ENCODE measurements around the gene SETBP1. TPM values are rescaled to one million over a fixed set of nuclear protein-coding genes. Genes with fewer than 3 reads are reported as not detected.

The SETBP1 gene
- total RNA-seq, 4 donors from 2014 or later: 26.2 to 40.8 (median 33.6) TPM

- H3K4me1 ChIP-seq: peaks cover 0 to 42% (median 11%) of the 10 kb centered on the region in 4 donors
- TF ChIP-seq POLR2A (IDR thresholded peaks at IDR 0.05) (no peak), EP300 (IDR thresholded peaks at IDR 0.05) (peak in 1 of 2 donors; percentile 36)
- H3K36me3 ChIP-seq: no peaks in the 10 kb centered on the region
- no peak overlapping the region for H3K4me3 ChIP-seq
- H3K9me3 ChIP-seq: no peaks in the 10 kb centered on the region
- H3K27me3 ChIP-seq: no peaks in the 10 kb centered on the region
- peak in 1 of 2 donors; percentile 33 for DNase-seq (ENCODE audit: low spot score in 2 of 2)
- peak overlapping the region in 2 of 4 donors; percentile 24 to 46 for H3K27ac ChIP-seq
- 67 to 69% methylated on average over 8 of the region's 8 CpGs for WGBS, 2 donors
Observed at GRCh38 chr18:44733069-44733753, 52.5 kb downstream of the SETBP1 start.

- no peaks in the 10 kb centered on the region for H3K27me3 ChIP-seq
- WGBS, 2 donors: 69 to 76% methylated on average over 3 of the region's 3 CpGs
- DNase-seq (ENCODE audit: low spot score in 2 of 2): no peak
- peak overlapping the region in 1 of 4 donors; percentile 10 for H3K27ac ChIP-seq
- H3K4me3 ChIP-seq: no peak overlapping the region
- peaks cover 0 to 40% (median 11%) of the 10 kb centered on the region in 4 donors for H3K4me1 ChIP-seq
- H3K9me3 ChIP-seq: no peaks in the 10 kb centered on the region
- H3K36me3 ChIP-seq: no peaks in the 10 kb centered on the region
- TF ChIP-seq CTCF (IDR thresholded peaks at IDR 0.05) (no peak), POLR2A (IDR thresholded peaks at IDR 0.05) (no peak), EP300 (IDR thresholded peaks at IDR 0.05) (no peak)
Observed at GRCh38 chr18:44733754-44734465, 53.2 kb downstream of the SETBP1 start.

DNA sequence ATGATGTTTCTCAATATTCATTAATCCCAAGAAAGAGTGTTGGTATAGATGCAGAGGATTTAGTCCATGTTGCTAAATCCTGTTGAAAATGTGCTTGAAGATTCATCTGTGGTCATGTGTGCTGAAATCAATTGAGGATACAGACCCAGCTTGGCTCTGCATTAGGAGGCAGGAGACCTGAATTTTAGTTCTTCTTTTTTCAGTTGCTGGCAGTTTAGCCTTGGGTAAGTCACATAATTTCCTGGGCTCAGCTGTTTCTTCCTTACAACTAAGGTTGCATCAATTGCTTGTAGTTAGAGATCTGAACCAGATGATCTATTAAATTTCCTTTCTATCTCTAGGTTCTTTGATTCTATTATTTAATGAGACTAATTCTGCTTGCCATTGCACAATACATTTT is 54.4 kb downstream of the SETBP1 start:
- no peak for TF ChIP-seq EP300 (IDR thresholded peaks at IDR 0.05)
- TF ChIP-seq CTCF (IDR thresholded peaks at IDR 0.05): no peak
- no peak for TF ChIP-seq POLR2A (IDR thresholded peaks at IDR 0.05)
- no peaks in the 10 kb centered on the region for H3K9me3 ChIP-seq
- H3K27ac ChIP-seq: no peak overlapping the region
- no peaks in the 10 kb centered on the region for H3K27me3 ChIP-seq
- no peaks in the 10 kb centered on the region for H3K36me3 ChIP-seq
- H3K4me1 ChIP-seq: peaks cover 0 to 30% (median 11%) of the 10 kb centered on the region in 4 donors
- DNase-seq (ENCODE audit: low spot score in 2 of 2): no peak
- no peak overlapping the region for H3K4me3 ChIP-seq

- WGBS, 2 donors: 76 to 82% methylated on average over 3 of the region's 3 CpGs
Observed at GRCh38 chr18:44736664-44737380, 56.1 kb downstream of the SETBP1 start.

More at GRCh38 chr18:44736664-44737380, 56.1 kb downstream of the SETBP1 start:
- no peak for DNase-seq (ENCODE audit: low spot score in 2 of 2)
- Histone ChIP-seq H3K27ac (no peak overlapping the region), H3K9me3 (no peaks in the 10 kb centered on the region), H3K4me1 (peaks cover 0 to 20% (median 11%) of the 10 kb centered on the region in 4 donors), H3K36me3 (no peaks in the 10 kb centered on the region), H3K4me3 (no peak overlapping the region), H3K27me3 (no peaks in the 10 kb centered on the region)
- TF ChIP-seq POLR2A (IDR thresholded peaks at IDR 0.05) (no peak), EP300 (IDR thresholded peaks at IDR 0.05) (no peak), CTCF (IDR thresholded peaks at IDR 0.05) (no peak)
